HuH-7.5 (cell line): ENCODE results near the gene CHRDL1.
"Not testable (repeated sequence)": the region's sequence is repeated elsewhere in the genome, so short reads cannot be mapped to it uniquely, and the experiment has no call there.

Source experiments
- DNase-seq: peaks from one replicate; pipeline ENCODE4 v3.0.0; 2011; ENCODE audit warnings: low spot score

CHRDL1 gene

GRCh38 chrX:110795645-110796406, at the start of gene CHRDL1:
Gene CHRDL1, minus strand, starts transcription at chrX:110795817. Its CDS starts 3,636 bp downstream, at chrX:110792181.
- no peak for DNase-seq

GRCh38 chrX:110836982-110837381, 41.4 kb upstream of the CHRDL1 start:
- no peak for DNase-seq

- DNase-seq, result no peak
Observed at GRCh38 chrX:110836451-110836850, 40.8 kb upstream of the CHRDL1 start.

DNA sequence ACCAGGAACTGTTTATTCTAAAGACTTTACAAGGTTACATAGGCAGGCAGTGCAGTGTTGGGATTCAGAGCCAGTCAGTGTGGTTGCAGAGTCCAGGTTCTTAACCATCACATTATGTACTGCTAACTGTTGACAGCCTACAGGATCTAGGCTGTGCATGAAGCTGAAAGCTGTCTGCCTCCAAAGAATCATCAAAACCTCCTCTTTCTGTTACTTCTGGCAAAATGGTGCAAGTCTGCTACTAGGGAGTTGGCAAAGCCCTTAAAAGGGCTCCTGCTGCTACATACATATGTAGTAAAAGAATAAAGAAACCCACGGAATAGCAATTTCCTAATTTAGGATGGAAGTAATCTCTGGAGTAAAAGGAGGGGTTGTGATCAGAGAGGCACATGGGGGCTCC, 40.4 kb upstream of the CHRDL1 start:
- no peak for DNase-seq

DNA sequence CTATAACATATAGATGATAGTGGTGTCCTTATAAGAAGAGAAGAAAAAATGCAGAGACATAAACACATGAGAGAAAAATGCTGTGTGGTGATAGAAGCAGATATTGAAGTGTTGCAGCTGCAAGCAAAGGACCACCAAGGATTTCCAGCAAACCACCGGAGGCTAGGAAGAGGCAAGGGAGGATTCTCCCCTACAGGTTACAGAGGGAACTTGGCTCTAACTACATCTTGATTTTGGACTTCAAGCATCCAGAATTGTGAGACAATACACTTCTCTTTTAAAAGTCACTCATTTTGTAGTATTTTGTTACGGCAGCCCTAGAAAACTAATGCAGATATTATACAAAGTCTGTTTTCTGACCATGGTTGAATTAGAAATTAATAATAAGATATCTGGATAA, 30.4 kb upstream of the CHRDL1 start:
- no peak for DNase-seq

DNA sequence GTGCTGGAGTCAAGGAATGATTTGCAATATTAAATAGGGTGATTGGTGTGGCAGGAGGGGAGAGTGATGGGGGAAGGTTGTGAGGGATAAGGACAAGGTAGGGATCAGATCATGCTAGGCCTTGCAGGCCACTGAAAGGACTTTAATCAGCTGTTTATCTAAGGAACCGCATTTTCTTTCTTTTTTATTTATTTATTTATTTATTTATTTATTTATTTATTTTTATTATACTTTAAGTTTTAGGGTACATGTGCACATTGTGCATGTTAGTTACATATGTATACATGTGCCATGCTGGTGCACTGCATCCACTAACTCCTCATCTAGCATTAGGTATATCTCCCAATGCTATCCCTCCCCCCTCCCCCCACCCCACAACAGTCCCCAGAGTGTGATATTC, 20.9 kb upstream of the CHRDL1 start:
- not testable (repeated sequence) for DNase-seq

GRCh38 chrX:110806145-110806544, 10.5 kb upstream of the CHRDL1 start:
- DNase-seq, result no peak

GRCh38 chrX:110805303-110805702, 9.7 kb upstream of the CHRDL1 start:
- DNase-seq, result no peak

DNA sequence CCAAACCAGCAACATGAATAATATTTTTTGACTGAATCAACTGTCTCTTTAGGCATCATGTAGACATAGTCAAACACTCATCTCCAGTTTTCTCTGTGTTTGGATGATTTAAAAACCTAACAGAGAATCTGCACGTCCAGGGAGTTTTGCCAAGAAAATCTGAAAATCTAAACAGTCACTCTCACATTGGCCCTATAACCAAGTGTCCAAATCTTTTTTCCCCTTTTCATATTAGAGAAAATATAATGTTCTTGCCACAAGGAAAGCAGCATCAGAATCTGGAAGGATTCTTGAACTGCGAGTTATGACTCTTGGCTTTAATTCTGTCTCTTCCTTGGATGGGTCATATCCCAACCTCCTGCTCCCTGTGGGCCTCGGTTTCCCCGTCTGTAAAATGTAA, 8.8 kb upstream of the CHRDL1 start:
- no peak for DNase-seq

DNA sequence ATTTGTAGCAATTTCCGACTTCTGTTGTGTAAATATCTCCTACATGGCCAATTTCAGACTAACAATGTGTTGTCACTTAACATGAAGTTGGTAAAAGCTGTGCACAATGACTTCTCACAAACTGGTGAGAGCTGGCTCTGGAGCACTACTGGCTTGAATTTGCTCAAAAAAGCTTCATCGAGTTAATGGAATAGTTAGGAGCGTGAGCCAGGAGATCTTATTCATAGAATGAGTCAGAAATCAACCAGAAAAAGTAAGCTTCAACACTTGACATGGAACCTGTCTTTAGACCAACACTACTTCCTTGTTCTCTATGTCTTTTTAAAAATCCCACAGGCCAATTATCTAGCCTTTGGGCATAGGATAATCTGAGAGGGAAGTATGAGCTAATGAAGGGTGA, 7.9 kb upstream of the CHRDL1 start:
- DNase-seq, result no peak

GRCh38 chrX:110796407-110796697, 735 bp upstream of the CHRDL1 start:
- no peak for DNase-seq

DNA sequence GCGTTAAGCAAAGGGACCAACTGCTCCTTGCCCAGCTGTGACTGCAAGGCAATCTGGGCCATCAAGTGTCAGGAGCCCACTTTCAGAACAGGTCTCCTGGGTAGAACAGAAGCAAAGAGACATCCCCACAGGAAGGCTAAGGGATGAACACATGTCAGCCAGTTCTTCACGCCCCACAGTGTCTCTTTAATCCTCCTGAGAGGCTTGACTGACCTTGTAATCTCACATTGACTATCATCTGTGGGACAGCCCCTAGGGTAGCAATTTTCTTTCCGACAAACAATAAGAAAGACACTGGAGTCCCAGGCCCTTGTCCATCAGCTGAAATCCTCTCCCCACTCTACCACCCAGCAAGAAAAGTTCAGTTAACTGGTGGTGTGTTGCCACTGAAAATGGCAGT, 1.0 kb downstream of the CHRDL1 start:
- no peak for DNase-seq

- no peak for DNase-seq
Observed at GRCh38 chrX:110791071-110791470, 4.5 kb downstream of the CHRDL1 start.

DNA sequence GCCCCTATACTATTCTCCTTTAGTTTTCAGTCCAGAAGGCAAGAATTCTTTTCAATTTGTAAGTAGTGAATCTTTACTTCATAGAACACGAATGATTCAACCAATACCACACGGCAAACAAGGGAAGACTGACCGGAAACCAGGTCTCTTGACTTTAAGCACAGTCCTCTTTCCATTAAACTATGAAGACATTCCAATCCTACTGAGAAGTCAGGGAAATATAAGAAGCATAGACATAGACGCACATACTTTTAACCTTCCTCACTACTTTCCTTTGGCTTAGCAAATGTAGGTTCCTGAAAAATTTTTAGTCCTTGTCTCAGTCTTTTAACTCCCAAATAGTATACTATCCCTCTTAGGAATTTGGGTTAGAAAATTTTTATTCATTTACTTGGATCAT, 9.1 kb downstream of the CHRDL1 start:
- DNase-seq, result no peak

- no peak for DNase-seq
Observed at GRCh38 chrX:110759785-110760184, 35.8 kb downstream of the CHRDL1 start.

DNA sequence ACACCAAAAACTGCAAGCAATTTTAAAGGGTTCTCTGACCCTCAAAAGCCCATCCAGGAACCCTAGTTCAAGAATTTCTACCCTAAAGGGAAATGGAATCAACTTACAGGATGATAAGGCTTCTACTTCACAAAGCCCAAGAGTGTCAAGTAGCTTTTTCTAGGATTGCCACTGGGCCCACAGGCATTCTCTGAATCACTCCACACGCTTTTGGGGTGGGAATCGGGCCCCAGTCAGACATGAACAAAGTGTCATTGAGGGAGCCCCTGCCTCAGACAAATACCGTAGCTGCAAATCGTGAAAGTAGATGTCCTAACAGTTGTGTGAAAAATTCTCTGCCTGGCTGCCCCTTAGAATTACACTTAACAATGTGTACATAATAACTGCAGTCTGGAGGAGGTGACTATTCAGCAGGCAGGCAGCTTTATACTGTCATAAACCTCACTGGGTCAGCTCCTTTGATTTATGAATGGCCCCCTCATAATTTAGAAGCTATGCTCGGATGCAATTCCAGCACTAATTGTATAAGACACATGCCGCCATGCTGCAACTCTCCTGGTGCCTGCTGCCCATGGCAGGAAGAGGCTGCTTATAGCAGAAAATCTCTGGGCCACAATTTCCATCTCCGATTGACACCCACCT, 36.7 kb downstream of the CHRDL1 start:
- no peak for DNase-seq

GRCh38 chrX:110755611-110756010, 40.0 kb downstream of the CHRDL1 start:
- no peak for DNase-seq

GRCh38 chrX:110755061-110755460, 40.6 kb downstream of the CHRDL1 start:
- no peak for DNase-seq

GRCh38 chrX:110750526-110751189, 45.0 kb downstream of the CHRDL1 start:
- DNase-seq, result no peak

DNA sequence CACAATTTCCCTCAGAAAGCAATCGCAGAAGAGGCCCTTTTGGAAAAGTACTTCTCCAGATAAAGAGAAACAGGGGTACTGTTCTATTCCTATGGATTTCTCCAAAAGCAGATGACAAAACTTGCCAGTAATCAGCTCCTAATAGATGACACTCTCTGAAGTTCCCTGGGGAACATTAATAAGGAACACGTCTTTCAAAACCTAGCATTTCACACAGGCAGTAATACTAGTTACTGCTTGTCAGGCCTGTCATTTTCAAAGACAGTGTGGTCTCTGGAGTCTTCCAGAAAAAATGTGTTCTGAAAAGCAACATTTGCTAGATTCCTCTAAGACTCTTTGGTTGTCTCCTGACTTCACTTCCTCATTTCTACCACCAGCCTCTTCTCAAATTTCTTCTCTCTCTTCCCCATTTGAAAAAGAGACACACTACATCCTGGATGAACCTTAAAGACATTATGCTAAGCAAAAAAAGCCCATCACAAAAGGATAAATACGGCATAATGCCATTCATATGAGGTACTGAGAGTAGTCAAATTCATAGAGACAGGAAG, 47.3 kb downstream of the CHRDL1 start:
- DNase-seq, result no peak

DNA sequence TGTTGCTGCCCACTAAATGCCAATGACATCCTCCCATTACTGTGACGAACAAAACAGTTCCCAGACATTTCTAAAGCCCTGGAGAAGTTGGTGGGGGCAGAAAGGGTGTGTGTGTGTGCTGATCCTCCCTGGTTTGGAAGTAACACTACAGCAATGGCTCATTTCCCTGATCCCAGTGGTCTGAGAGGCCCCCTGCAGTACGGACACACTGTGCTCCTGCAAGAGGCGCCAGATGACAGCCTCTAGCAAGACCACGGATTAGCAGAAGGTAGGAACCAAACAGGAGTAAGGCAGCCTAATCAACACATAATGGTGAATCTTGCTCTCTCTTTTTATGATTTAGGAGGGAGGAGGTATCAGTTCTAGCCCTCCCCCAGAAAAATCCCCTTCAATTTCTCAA, 49.6 kb downstream of the CHRDL1 start:
- DNase-seq, result no peak

DNA sequence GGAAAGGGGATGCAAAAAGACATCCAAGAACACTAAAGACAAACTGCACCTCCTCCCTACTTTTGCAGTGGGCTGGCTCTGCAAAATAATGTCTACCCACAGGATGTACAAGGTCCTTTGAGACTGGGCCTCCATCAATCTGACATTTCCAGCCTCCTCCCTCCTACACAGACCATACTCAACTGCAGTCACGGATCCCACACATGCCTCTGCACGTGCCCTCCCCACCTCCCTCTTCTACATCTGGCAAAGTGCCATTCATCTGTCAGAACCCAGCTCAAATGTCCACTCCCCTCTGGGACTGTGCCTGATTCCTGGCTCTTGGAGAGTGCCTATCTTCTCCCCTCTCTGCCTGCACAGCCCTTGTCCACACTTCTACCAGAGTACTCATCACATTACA, 50.3 kb downstream of the CHRDL1 start:
- DNase-seq, result no peak

DNA sequence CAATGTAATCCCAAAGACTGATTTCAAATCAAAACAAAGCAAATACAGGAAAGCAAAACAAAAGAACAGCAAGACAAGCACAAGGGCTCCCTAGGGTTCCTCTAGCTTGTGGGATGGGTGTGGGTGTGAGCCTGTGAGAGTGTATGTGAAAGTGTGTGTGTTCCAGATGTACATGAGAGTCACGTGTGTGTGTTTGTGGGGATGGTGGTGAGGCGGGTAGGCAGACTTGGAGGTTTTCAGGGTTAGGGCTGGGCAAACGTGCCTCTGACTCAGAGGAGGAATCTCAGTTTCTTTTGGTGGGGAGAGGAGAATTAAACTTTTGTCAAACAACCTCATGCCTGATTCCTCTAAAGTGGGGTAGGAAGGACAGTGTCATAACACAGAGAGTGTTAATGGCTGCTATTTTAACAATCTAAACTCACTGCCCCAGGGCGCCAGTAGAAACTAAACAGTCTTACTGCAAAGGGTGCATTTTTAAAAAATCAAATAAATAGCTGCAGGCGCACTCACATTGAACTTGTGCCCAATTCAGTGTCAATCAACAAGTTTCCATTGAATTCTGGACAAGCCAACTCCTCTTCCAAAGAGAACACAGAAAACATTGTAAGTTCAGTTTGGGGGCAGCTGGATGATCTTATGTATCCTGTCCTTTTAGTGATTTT, 51.8 kb downstream of the CHRDL1 start:
- no peak for DNase-seq
